Activated CD4-positive, alpha-beta T cell treated with anti-CD3 and anti-CD28 coated beads for 1 hour (primary cell): ENCODE results near the gene CDH24.
A peak's percentile ranks its signal among the peaks of the same experiment; 100 is the strongest.

Experiments
- DNase-seq: peaks from one replicate; pipeline ENCODE4 v3.0.0-alpha.2; 2020

Gene CDH24

GRCh38 chr14:23056956-23057756 is at the start of gene CDH24:
Gene CDH24 (minus strand): TSS chr14:23057520. CDS start chr14:23055733, 1,787 bp downstream.
- peak; percentile 60 for DNase-seq

GRCh38 chr14:23106747-23107045 is 49.4 kb upstream of the CDH24 start:
- no peak for DNase-seq

- DNase-seq = no peak
Measured at GRCh38 chr14:23105348-23105824, 48.1 kb upstream of the CDH24 start.

- no peak for DNase-seq
Measured at GRCh38 chr14:23104591-23105347, 47.4 kb upstream of the CDH24 start, which contains the start of gene CIROP. Gene CIROP (minus strand): TSS chr14:23104989. CDS start chr14:23104920, 69 bp downstream.

DNA sequence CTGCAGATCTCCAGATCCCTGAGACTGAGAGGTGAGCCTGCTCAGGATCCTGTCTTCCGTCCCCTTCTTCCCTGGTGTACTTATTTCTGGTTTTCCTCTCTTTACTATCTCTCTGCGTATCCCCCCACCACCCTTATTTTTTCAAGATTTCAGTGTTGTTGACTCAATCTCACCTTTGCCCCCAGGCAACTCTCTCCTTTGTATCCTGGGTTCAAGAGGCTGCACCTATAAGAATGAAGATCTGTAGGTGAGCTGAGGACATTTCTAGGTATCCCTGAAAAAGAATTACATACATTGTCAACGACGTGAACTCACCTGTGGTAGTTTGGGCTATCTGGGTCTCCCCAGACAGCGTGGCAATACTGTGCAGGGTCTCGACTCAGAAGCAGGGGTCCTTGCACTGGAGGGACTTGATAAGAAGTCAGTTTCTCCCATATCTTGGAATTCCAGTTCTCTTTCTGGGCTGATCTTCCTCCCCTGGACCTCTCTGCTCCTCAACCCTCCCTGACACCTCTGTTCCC is 46.8 kb upstream of the CDH24 start:
- no peak for DNase-seq

DNA sequence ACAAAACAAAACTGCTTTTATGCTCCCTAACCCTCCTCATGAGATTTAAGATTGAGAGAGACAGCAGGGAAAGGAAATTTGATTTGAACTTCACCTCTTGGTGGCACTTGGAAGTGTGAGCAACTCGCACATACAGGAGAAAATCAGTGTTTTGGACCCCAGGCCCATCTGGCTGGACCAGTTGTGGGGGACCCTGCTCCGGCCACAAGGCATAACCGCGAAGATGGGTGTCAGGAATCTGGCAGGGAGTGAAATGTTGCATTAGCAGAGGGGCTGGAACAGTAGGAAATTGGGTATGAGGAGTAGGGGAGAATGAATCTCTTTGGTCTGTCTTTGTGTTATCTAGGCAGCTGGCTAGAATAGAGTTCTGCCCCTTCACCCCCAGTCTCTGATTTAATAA is 46.3 kb upstream of the CDH24 start:
- DNase-seq = no peak

GRCh38 chr14:23102801-23103200 is 45.5 kb upstream of the CDH24 start:
- DNase-seq = no peak

GRCh38 chr14:23101986-23102625 is 44.8 kb upstream of the CDH24 start:
- DNase-seq = no peak

- DNase-seq = no peak
Measured at GRCh38 chr14:23101213-23101970, 44.1 kb upstream of the CDH24 start.

GRCh38 chr14:23099212-23099861 is 42.0 kb upstream of the CDH24 start:
- DNase-seq = no peak

- no peak for DNase-seq
Measured at GRCh38 chr14:23097786-23098185, 40.5 kb upstream of the CDH24 start.

- DNase-seq = peak; percentile 98
Measured at GRCh38 chr14:23095196-23096108, 38.1 kb upstream of the CDH24 start, which contains the start of gene C14orf119. Gene C14orf119 (plus strand): TSS chr14:23095505. CDS start chr14:23097659, 2,154 bp downstream.

- peak; percentile 59 for DNase-seq
Measured at GRCh38 chr14:23094666-23095195, 37.4 kb upstream of the CDH24 start, which contains the start of gene ACIN1. Gene ACIN1 (minus strand): TSS chr14:23095136. CDS start chr14:23095112, 24 bp downstream.

DNA sequence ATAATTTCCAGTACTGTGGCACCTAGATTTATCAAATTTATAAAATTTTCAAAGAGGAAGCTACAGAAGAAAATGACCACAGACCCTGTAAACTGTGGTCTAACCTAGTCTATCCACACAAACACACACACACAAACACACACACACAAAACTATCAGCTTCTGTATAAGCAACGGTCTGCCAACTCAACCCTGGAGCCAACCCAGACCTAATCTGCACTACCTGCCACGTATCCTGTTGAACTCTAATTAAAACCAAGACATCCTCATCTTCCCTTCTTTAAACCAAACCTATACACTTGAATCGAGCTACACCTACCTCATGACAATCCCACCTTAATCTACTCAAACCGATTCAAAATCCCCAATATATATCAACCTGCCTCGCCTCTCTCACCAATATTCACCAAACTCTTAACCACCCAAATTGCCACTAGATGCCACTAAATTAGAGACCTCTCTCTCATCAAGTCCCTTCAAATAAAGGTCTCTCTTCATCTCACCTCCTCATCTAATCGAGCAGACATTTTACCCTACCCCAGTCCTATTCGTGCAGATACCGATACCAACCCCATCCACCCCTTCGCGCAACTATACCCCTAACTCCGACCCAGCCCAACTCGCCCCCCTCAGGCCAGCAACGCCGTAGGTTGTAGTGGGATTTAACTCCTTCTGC is 36.8 kb upstream of the CDH24 start:
- no peak for DNase-seq

GRCh38 chr14:23093526-23093925 is 36.2 kb upstream of the CDH24 start:
- DNase-seq = no peak

DNA sequence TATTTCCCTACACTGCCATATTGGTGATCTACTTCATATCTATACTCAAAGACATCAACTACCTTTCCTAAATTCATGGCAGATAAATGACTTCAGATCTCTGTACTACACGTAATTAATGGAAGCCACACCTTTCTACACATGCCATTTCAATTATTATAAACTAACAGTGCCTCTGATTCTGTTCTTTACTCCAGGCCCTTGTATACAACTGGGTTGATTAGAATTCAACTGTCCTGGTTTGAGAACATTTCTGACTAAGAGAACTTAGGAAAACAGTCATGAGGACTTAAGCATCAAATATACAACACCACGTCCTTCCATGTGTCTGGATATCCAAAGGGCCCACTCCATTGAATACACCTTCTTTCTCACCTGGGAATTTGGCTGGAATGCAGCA is 35.8 kb upstream of the CDH24 start:
- no peak for DNase-seq

DNA sequence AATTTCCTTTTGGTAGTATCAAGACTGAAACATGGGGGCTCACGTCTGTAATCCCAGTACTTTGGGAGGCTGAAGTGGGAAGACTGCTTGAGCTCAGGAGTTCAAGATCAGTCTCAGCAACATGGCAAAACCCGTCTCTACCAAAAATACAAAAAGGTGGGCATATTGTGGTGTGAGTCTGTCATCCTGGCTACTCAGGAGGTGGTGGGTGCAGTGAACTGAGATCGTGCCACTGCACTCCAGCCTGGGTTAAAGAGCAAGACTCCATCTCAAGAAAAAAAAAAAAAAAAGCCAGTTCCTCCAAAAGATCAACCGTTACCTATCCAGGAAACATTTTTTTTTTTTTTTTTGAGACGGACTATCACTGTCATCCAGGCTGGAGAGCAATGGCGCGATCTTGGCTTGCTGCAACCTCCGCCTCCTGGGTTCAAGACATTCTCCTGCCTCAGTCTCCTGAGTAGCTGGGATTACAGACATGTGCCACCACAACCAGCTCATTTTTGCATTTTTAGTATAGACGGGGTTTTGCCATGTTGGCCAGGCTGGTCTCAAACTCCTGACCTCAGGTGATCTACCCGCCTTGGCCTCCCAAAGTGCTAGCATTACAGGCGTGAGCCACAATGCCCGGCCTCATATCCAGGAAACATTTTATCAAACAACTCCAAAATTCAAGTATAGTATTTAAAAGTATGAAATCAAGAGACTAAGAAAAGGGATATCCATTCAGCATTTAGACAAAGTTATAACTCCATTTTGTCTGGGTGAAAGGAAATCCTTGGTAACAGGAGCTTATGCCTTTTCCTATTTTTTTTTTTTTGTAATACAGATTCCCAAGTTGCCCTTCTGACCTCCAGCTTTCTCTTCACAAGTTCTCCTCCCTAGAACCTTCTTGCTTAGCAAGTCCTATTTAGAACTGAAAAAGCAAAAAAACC is 34.2 kb upstream of the CDH24 start:
- DNase-seq = no peak

- DNase-seq = no peak
Measured at GRCh38 chr14:23090254-23090636, 32.9 kb upstream of the CDH24 start.
